ENCODE measurements around the gene TTC7B. TPM values are rescaled to one million over a fixed set of nuclear protein-coding genes. Genes with fewer than 3 reads are reported as not detected.

Gene TTC7B
- total RNA-seq, 4 donors from 2014 or later = 31.0 to 49.7 (median 45.1) TPM

DNA sequence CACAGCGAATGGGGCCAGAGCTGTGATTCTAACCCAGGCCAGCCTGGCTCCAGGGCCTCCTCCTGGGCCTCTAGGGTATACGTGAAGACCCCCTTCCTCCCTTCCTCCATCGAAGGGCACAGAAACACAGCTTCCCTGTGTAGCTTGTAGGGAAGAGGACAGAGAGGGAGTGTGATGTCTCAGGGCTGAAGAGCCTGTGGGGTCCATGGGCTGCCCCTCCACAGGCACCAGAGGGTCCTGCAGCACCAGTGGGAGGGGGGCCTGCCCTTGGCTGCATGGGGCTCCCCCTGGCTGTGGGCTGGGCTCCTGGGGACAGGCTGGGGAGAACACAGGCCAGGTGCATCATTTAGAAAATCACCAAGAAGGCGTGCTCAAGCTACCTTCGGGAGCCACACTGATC lies 240.9 kb downstream of the TTC7B start:
- TF ChIP-seq, protein P1, sequence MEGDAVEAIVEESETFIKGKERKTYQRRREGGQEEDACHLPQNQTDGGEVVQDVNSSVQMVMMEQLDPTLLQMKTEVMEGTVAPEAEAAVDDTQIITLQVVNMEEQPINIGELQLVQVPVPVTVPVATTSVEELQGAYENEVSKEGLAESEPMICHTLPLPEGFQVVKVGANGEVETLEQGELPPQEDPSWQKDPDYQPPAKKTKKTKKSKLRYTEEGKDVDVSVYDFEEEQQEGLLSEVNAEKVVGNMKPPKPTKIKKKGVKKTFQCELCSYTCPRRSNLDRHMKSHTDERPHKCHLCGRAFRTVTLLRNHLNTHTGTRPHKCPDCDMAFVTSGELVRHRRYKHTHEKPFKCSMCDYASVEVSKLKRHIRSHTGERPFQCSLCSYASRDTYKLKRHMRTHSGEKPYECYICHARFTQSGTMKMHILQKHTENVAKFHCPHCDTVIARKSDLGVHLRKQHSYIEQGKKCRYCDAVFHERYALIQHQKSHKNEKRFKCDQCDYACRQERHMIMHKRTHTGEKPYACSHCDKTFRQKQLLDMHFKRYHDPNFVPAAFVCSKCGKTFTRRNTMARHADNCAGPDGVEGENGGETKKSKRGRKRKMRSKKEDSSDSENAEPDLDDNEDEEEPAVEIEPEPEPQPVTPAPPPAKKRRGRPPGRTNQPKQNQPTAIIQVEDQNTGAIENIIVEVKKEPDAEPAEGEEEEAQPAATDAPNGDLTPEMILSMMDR (IDR thresholded peaks at IDR 0.05; ENCODE audit: low read depth) = no peak

DNA sequence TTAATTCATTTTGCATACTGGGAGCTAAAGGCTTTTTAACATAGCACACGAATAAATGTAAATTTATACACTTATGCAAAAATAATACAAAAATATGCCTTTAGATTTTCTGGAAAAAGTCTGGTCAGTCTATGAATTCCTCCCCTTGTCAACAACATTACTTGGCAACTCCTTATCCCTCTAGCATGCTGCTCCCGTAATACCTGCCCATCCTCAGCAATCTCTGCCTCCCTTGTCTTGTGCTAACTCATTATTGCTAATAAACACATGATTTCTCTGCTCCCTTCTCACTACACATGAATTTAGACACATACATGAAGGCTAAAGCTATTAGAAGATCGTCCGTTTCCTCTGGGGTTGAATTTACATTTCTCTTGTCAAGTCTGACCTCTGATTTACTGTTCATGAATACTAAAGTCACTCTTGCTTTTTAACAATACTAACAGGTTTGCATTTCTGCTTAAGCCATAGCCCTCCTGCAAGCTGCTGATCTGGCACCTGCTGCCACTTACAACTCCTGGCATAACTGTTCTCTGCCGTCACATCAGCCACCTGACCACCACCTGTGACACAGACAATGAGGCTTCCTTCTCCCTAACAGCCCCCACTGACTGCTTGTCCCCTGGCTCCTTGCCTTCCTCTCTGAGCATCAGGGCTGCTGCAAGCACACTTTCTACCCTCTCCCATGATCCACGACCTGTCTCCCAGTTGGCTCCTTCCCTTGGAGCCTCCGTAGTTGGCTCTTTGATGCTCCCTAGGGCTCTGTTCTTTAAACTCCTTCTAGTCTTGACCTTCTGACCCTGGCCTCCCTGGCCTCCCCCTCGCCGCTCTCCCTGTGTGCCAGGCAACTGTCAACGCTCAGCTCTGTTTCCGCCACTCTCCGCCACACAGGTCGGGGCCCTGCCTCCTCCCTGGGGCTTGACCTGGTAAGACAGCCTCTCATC lies 241.8 kb downstream of the TTC7B start:
- TF ChIP-seq, protein P1 (IDR thresholded peaks at IDR 0.05; ENCODE audit: low read depth) = no peak

DNA sequence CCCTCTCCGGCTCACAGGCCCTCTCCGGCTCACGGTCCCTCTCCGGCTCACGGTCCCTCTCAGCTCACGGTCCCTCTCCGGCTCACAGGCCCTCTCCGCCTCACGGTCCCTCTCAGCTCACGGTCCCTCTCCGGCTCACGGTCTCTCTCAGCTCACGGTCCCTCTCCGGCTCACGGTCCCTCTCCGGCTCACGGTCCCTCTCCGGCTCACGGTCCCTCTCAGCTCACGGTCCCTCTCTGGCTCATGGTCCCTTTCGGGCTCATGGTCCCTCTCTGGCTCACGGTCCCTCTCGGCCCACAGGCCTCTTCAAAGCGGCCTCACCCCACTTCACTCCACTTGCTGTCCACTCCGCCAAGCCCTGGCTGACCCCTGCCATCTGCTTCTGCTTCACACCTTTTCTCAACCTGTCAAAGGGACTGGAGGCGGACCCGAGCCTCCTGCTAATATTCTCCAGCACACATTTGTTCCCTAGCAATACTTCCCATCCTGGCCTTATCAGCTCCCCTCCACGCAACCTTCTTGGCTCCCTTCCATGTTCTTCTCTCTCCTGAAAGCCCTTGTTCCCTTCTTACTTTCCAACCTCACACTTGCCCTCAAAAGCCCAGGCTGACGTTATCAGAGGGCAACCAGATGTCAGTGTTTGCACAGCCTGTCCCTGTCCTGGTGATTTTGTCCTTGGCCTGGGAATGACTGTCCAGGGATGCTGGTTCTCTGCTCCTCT lies 242.7 kb downstream of the TTC7B start:
- TF ChIP-seq, protein P1 (IDR thresholded peaks at IDR 0.05; ENCODE audit: low read depth) = no peak

DNA sequence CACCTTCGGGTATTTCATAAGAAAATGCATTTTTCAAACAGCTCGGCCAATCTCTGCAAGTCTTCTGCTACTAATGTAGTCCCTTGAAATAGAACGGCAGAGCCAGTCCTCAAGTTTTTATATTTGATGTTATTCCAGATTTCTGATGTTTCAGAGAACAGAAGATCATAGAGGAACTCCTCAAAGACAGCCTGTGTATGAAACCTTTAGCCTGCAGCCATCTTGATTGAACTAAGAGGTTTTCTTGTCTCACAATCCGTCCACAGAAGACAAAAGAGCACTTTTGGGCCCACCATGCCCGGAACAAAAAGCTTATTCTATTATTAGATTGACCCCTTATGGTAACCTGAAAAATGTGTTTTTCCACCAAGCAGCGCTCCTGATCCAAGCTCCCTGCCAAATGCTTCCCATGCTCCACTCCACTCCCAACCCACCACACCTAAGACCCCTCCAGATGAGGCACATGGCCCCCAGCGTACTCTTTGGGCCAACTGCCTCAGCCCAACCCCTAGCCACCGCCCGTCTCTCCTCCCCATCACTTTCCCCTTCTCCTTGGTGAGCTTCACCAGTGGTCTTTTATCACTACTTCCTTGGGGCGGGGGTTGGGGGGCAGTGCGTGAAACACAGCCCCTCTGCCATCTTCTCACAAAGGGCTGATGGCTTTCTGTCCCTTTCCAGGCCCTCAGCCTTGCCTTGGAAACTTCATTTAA lies 243.6 kb downstream of the TTC7B start:
- TF ChIP-seq, protein P1 (IDR thresholded peaks at IDR 0.05; ENCODE audit: low read depth) = no peak

DNA sequence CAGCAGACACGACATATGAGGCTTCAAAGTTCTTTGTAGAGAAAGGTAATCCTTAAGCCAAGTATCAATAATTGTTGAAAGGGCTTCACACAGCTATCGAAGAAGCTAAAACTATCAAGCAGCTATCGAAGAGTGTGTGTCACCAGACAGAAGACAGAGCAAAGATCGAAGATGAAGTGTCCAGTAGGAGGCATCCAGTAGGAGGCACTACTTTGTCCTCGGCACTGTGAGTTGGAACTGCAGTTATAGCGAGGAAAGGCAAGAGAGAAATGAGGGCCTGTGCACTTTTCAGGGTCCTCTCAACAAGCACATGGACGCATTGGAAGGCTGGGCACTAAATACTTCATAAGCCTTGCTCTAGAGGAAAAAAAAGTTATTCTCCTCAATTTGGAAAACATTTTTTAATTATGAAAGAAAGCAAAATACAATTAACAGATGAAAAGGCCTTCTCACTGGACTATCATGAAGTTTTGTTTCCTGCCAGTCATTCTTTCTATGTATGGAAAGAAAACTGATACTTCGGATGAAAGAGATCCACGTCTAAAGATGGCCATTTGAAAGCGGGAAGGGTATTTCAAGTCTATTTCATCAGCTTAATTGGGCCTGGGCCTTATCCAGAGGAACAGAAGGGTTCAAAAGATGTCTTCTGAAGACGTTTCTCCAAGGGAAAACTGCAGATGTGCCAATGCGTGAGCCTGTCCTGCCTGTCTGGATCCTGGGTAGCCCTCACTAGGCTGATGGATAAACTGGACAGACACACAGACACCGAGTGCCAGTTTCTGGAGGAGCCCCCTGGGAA lies 244.9 kb downstream of the TTC7B start:
- TF ChIP-seq, protein P1 (IDR thresholded peaks at IDR 0.05; ENCODE audit: low read depth) = no peak

DNA sequence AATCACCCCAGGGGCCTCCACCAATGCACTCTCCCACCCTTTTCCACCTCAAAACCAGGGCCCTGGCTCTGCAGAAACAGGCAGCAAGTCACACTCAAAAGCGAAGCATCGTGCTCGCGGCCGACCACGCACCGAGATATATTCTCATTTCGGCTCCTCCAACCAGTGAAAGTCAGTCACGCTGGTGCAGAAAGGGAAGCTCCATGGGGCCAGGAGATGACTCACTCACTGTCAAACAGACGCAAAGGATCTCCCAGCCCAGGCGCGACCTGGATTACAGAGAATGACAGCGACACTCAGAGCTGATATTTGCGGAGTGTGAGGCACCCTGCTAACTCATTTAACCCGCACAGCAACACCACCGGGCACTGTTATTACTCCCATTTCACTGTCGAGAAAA lies 245.8 kb downstream of the TTC7B start:
- TF ChIP-seq, protein P1 (IDR thresholded peaks at IDR 0.05; ENCODE audit: low read depth) = no peak

Data from subcutaneous adipose tissue (tissue), 4 donors.